ENCODE results near the gene MAP1B. TPM values are rescaled to one million over a fixed set of nuclear protein-coding genes. Genes with fewer than 3 reads are reported as not detected.
A peak's percentile ranks its signal among the peaks of the same experiment; 100 is the strongest.

Gene MAP1B
- polyA plus RNA-seq, 1 donor from 2014 or later: 0.10 TPM

GRCh38 chr5:72238712-72239445 lies 131.6 kb downstream of the MAP1B start:
- peaks cover 2 to 10% (median 5%) of the 10 kb centered on the region in 3 donors for H3K4me1 Mint-ChIP-seq
- no peaks in the 10 kb centered on the region for H3K27me3 Mint-ChIP-seq
- no peaks in the 10 kb centered on the region for H3K9me3 Mint-ChIP-seq
- no peak overlapping the region for H3K4me3 Mint-ChIP-seq
- peaks cover 3% of the 10 kb centered on the region for H3K36me3 Mint-ChIP-seq
- peak overlapping the region in 1 of 3 donors; percentile 58 for H3K27ac Mint-ChIP-seq

- Mint-ChIP-seq H3K9me3 (no peaks in the 10 kb centered on the region), H3K4me1 (peaks cover 4 to 7% (median 5%) of the 10 kb centered on the region in 3 donors), H3K27me3 (no peaks in the 10 kb centered on the region), H3K27ac (no peak overlapping the region), H3K4me3 (no peak overlapping the region), H3K36me3 (peaks cover 5% of the 10 kb centered on the region)
Measured at GRCh38 chr5:72241346-72242003, 134.2 kb downstream of the MAP1B start.

- no peaks in the 10 kb centered on the region for H3K9me3 Mint-ChIP-seq
- H3K27ac Mint-ChIP-seq: no peak overlapping the region
- H3K4me3 Mint-ChIP-seq: no peak overlapping the region
- H3K27me3 Mint-ChIP-seq: no peaks in the 10 kb centered on the region
- H3K4me1 Mint-ChIP-seq: peaks cover 0 to 7% (median 2%) of the 10 kb centered on the region in 3 donors
- H3K36me3 Mint-ChIP-seq: peaks cover 4% of the 10 kb centered on the region
Measured at GRCh38 chr5:72242796-72243475, 135.7 kb downstream of the MAP1B start.

- no peak overlapping the region for H3K4me3 Mint-ChIP-seq
- H3K9me3 Mint-ChIP-seq: no peaks in the 10 kb centered on the region
- no peaks in the 10 kb centered on the region for H3K27me3 Mint-ChIP-seq
- H3K36me3 Mint-ChIP-seq: peaks cover 4% of the 10 kb centered on the region
- H3K27ac Mint-ChIP-seq: no peak overlapping the region
- peaks cover 0 to 7% (median 2%) of the 10 kb centered on the region in 3 donors for H3K4me1 Mint-ChIP-seq
Measured at GRCh38 chr5:72243706-72244105, 136.4 kb downstream of the MAP1B start.

- H3K27ac Mint-ChIP-seq: no peak overlapping the region
- H3K4me3 Mint-ChIP-seq: no peak overlapping the region
- H3K4me1 Mint-ChIP-seq: peaks cover 0 to 7% (median 2%) of the 10 kb centered on the region in 3 donors
- H3K36me3 Mint-ChIP-seq: peaks cover 4% of the 10 kb centered on the region
- H3K9me3 Mint-ChIP-seq: no peaks in the 10 kb centered on the region
- H3K27me3 Mint-ChIP-seq: no peaks in the 10 kb centered on the region
Measured at GRCh38 chr5:72244862-72245371, 137.6 kb downstream of the MAP1B start.

DNA sequence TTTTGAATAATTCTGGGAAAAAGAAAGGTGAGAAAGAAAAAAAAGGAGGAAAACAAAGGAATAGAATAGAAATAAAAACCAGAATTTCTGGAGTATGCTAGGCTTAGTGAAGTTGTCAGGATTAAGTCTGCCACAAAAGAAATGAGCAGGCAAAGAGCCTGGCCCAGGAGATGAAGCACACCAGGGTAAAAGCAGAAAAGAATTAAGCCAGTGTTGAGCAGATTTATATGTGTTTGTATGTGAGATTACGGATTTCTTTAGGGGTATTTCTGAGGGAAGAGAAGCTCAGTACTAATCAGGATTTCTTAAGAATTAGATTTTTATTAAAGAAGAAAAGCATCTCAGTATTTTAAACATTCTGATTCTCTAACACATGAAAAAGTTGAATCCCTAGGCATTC lies 138.3 kb downstream of the MAP1B start:
- Mint-ChIP-seq H3K9me3 (no peaks in the 10 kb centered on the region), H3K4me1 (peaks cover 0 to 7% (median 5%) of the 10 kb centered on the region in 3 donors), H3K27me3 (no peaks in the 10 kb centered on the region), H3K27ac (no peak overlapping the region), H3K4me3 (no peak overlapping the region), H3K36me3 (peaks cover 6% of the 10 kb centered on the region)

- no peaks in the 10 kb centered on the region for H3K9me3 Mint-ChIP-seq
- H3K4me1 Mint-ChIP-seq: peaks cover 0 to 7% (median 5%) of the 10 kb centered on the region in 3 donors
- H3K36me3 Mint-ChIP-seq: peaks cover 6% of the 10 kb centered on the region
- H3K27ac Mint-ChIP-seq: no peak overlapping the region
- H3K27me3 Mint-ChIP-seq: no peaks in the 10 kb centered on the region
- no peak overlapping the region for H3K4me3 Mint-ChIP-seq
Measured at GRCh38 chr5:72245951-72246532, 138.8 kb downstream of the MAP1B start.

DNA sequence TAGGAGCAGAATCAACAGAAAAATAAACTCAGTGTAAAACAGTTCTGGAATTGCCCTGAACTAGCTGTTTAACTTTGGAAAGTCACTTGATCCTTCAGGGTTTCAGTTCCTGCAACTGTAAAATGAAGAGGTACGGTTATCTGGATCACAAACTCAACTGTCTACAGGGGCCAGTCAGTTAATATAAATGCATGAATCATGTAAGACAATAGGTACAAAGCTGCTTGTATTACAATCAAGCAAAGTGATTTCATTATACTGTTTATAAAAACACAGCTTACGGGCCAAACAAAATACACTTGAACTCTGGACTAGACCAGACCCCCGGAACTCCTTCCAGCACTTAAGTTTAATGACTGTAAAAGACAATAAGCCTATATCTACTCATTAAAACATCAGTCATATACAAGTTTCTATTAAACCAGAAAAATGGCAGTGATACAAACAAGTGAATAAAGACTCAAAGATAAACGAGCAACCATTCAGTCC lies 139.7 kb downstream of the MAP1B start:
- no peaks in the 10 kb centered on the region for H3K27me3 Mint-ChIP-seq
- peaks cover 0 to 5% (median 4%) of the 10 kb centered on the region in 3 donors for H3K4me1 Mint-ChIP-seq
- H3K4me3 Mint-ChIP-seq: no peak overlapping the region
- H3K36me3 Mint-ChIP-seq: peaks cover 6% of the 10 kb centered on the region
- no peak overlapping the region for H3K27ac Mint-ChIP-seq
- H3K9me3 Mint-ChIP-seq: no peaks in the 10 kb centered on the region

- Mint-ChIP-seq H3K4me3 (no peak overlapping the region), H3K4me1 (peaks cover 0 to 8% (median 7%) of the 10 kb centered on the region in 3 donors), H3K27me3 (no peaks in the 10 kb centered on the region), H3K9me3 (no peaks in the 10 kb centered on the region), H3K27ac (peak overlapping the region in 1 of 3 donors; percentile 33), H3K36me3 (peaks cover 6% of the 10 kb centered on the region)
Measured at GRCh38 chr5:72248410-72248981, 141.2 kb downstream of the MAP1B start.

DNA sequence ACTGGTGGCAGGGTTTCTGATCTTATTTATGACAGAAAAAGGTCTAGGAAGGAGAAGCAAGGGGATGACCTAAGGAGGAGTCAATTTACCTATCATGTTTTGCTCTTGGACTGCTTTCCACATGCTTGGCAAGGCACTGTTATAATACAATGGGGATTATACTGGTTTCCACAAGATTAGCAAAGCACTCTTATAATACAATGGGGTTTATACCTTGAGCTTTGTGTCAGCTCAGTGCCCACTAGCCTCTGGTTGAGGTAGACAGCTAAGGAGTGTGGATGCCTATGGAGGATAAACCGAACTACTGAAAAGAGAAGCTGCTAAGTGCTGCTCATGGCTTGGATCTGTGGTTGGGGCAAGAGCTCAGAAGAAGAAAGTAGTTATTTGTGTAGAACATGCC lies 144.1 kb downstream of the MAP1B start:
- Mint-ChIP-seq H3K4me1 (peaks cover 5 to 10% (median 7%) of the 10 kb centered on the region in 3 donors), H3K36me3 (peaks cover 2% of the 10 kb centered on the region), H3K27ac (no peak overlapping the region), H3K27me3 (no peaks in the 10 kb centered on the region), H3K4me3 (no peak overlapping the region), H3K9me3 (no peaks in the 10 kb centered on the region)

DNA sequence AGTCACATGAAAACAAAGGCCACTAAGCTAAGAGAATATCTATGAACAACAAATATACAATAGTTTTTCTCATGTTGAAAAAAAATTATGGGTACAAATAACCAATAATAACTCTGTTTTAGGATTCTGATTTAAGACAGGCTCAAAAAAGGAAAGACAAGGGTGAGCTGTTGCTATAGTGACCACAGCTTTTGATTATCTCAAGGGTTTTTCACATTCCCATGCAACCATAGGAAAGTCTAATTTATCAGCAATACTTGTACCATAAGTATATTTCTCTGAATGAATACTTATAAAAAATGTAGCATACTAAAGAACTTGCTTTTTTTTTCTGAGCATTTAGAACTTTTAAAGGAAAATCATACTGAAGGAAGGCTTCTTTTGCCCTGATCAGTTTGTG lies 144.7 kb downstream of the MAP1B start:
- Mint-ChIP-seq H3K27ac (no peak overlapping the region), H3K9me3 (no peaks in the 10 kb centered on the region), H3K27me3 (no peaks in the 10 kb centered on the region), H3K4me3 (no peak overlapping the region), H3K36me3 (peaks cover 2% of the 10 kb centered on the region), H3K4me1 (peaks cover 6 to 15% (median 10%) of the 10 kb centered on the region in 3 donors)

DNA sequence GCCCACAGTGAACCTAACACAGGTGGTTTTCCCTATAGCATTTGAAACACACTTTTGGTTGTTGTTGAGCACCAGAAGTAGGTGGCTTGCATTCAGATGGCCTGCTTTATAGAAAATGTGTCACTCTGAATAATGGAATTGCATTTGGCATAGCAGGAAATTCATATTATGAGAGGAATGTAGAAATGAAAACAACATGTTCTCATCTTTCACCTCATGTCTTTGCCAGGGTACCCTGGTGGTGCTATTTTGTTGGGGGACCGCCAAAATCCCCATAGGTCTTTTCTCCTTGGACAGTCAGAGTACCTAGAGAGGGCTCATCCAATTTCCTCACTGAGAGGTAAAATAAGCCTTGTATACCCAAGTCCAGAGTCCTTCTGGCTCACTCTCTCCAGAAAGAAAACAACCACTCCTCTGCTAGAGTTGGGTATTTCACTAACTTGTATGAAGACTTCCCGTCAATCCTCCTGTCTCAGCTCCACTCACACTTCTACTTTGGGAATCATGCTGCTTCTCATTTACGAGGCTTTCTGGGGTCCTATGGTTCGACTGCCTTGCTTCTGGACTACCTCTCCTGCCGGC lies 145.4 kb downstream of the MAP1B start:
- Mint-ChIP-seq H3K36me3 (peaks cover 4% of the 10 kb centered on the region), H3K4me3 (no peak overlapping the region), H3K4me1 (peaks cover 6 to 15% (median 10%) of the 10 kb centered on the region in 3 donors), H3K27ac (no peak overlapping the region), H3K27me3 (no peaks in the 10 kb centered on the region), H3K9me3 (no peaks in the 10 kb centered on the region)

DNA sequence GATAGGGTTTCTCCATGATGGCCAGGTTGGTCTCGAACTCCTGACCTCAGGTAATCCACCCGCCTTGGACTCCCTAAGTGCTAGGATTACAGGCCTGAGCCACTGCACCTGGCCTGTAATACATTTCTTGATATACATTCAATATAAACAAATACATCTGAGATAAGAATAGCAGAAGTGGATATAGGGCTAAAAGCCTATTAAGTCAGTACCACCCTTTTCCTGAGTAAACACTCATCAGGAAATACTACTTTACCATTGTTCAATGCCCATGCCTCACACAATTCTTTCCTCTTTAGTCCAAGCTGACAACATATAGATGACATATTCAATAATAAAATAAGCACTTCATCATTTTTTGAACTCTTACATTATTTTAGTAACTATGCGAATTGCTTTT lies 148.0 kb downstream of the MAP1B start:
- no peaks in the 10 kb centered on the region for H3K27me3 Mint-ChIP-seq
- H3K4me3 Mint-ChIP-seq: no peak overlapping the region
- H3K36me3 Mint-ChIP-seq: peaks cover 3% of the 10 kb centered on the region
- H3K9me3 Mint-ChIP-seq: no peaks in the 10 kb centered on the region
- no peak overlapping the region for H3K27ac Mint-ChIP-seq
- H3K4me1 Mint-ChIP-seq: peaks cover 6 to 15% (median 7%) of the 10 kb centered on the region in 3 donors

DNA sequence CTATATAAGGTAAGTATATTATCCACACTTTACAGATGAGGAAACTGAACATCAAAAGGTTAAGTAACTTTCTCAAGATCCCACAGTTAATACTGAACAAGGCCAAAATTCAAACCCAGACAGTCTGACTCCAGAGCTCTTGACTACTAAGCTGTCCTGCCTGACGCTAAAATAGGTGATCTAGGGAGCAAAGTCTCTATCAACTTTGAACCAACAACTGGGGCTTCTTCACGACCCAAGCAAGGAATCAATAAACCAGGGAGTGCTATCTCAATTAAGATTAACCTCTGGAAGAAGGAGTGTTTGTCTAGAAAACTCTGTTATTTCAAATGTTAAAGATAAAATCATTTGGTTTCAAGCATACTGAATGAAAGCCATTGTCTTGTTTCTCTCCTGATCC lies 148.4 kb downstream of the MAP1B start:
- Mint-ChIP-seq H3K9me3 (no peaks in the 10 kb centered on the region), H3K4me3 (no peak overlapping the region), H3K27me3 (no peaks in the 10 kb centered on the region), H3K4me1 (peaks cover 6 to 15% (median 7%) of the 10 kb centered on the region in 3 donors), H3K36me3 (peaks cover 3% of the 10 kb centered on the region), H3K27ac (no peak overlapping the region)
